DND-41 (cell line): Measurements from ENCODE around the gene PDE3A.

ENCODE experiments used
- EZH2 ChIP-seq: IDR thresholded peaks from 3 replicates; pipeline ENCODE4 v1.6.1; 2012; ENCODE audit warnings: borderline replicate concordance, low read depth, mild to moderate bottlenecking, moderate library complexity, low read length, inconsistent platforms; ENCODE audit not compliant: severe bottlenecking
- TF ChIP-seq, protein P1 (sequence below): IDR thresholded peaks from 2 replicates; pipeline ENCODE4 v1.5.1; 2012; ENCODE audit warnings: borderline replicate concordance, low read length, moderate library complexity, mild to moderate bottlenecking; ENCODE audit not compliant: poor library complexity, severe bottlenecking; ENCODE audit errors: extremely low read depth

GRCh38 chr12:20351406-20351805, 16.9 kb upstream of the PDE3A start:
- no peak for TF ChIP-seq EZH2
- TF ChIP-seq, protein P1, sequence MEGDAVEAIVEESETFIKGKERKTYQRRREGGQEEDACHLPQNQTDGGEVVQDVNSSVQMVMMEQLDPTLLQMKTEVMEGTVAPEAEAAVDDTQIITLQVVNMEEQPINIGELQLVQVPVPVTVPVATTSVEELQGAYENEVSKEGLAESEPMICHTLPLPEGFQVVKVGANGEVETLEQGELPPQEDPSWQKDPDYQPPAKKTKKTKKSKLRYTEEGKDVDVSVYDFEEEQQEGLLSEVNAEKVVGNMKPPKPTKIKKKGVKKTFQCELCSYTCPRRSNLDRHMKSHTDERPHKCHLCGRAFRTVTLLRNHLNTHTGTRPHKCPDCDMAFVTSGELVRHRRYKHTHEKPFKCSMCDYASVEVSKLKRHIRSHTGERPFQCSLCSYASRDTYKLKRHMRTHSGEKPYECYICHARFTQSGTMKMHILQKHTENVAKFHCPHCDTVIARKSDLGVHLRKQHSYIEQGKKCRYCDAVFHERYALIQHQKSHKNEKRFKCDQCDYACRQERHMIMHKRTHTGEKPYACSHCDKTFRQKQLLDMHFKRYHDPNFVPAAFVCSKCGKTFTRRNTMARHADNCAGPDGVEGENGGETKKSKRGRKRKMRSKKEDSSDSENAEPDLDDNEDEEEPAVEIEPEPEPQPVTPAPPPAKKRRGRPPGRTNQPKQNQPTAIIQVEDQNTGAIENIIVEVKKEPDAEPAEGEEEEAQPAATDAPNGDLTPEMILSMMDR = no peak
